Adipose tissue (tissue), 3 donors: Measurements from ENCODE around the gene CHIT1. TPM values are rescaled to one million over a fixed set of nuclear protein-coding genes. Genes with fewer than 3 reads are reported as not detected.

Source experiments
- H3K27ac ChIP-seq: one replicate; pipeline ENCODE4 v1.5.1; 2013; ENCODE audit warnings: low read depth, low read length
- WGBS, 3 donors: extraction: QIAGEN DNeasy Blood & Tissue Kit; methylation state at CpG; one replicate each; pipeline ENCODE4 v1.1.7; 2013; 5-methylcytosine and 5-hydroxymethylcytosine counted together
- polyA plus RNA-seq, 3 donors: library from polyadenylated mRNA; stranded (reverse); fragments of 200-250 nt; gene quantifications; one replicate each; pipeline ENCODE4 v1.2.3, GENCODE V29; 2013
- donor health status: healthy with polysubstance abuse.
- donor health status: Bipolar disorder and iron deficiency.
- donor health status: healthy.

Gene CHIT1
- polyA plus RNA-seq, 3 donors, result 0.07 to 0.34 (median 0.12) TPM

DNA sequence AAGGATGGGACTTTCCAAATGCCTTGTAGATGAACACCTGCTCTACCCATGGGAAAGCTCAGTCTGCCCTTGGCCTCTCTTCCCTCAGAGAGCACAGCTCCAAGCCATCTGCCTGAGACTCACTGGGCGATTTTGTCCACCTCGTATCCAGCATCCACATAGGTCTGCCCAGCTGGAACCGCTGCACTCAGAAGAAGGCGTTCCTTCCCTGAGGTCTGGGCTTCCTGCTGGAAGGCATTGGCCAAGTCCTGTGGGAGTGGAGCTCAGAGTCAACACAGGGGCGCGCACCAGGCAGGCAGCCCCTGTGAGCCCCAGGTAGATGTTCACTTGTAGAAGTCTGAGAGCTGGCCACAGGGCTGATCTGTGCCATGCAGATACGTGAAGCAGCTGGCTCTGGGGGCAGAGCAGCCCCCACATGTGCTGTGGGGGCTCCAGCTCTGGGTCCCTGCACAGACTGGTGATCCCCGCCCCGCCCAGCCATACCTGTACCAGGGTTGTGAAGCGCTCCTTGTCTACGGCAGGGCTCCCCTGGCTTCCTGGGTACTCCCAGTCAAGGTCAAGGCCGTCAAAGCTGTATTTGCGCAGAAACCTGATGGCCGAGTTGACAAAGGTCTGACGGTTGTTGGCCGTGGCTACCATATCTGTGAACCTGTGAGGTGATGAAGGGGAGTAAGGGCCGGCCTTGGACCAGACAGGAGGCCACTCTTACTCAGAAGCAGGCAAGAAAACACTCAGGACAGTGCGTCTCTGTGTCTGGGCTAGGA, 6.3 kb downstream of the CHIT1 start:
- 71 to 89% (median 83%) methylated on average over 18 of the region's 18 CpGs for WGBS, 3 donors
- no peak overlapping the region for H3K27ac ChIP-seq

DNA sequence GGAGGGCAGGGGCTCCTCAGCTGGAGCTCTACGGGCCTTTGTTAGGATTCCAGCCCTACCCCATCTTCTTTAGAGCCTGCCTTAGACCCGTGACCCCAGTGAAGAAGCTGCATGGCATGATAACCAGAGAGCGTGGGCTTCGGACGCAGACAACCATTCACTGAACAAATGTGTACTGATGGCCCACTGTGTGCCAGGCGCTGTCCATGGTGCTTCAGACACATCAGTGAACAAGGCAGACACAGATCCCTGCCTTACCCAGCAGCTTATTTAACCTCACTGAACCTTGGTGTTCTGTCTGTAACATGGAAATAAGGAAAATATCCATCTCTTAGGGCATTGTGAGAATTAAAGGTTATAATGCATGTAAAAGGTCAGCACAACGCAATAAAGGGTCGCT, 9.5 kb downstream of the CHIT1 start:
- no peak overlapping the region for H3K27ac ChIP-seq
- WGBS, 3 donors, result 74 to 87% (median 82%) methylated on average over 8 of the region's 8 CpGs

DNA sequence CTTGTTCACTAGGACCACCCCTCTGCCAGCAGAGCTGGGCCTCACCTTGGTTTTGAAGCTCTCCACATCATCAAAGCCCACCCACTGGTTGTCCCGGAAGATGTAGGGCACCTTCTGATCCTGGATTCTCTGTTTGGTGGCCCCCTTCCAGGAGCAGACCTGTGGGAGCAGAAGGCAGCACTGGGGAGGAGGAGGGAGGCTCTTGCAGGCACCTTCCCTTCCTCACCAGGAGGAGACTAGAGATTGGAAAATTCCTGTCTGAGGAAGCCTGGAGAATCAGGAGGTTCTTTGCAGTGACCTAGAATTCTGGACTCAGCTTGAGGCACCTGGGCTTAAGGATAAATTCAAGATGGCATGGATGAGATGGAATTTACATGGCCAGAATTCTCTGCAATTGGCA, 10.3 kb downstream of the CHIT1 start:
- no peak overlapping the region for H3K27ac ChIP-seq
- WGBS, 3 donors, result 35 to 88% (median 86%) methylated on average over 1 of the region's 1 CpG

DNA sequence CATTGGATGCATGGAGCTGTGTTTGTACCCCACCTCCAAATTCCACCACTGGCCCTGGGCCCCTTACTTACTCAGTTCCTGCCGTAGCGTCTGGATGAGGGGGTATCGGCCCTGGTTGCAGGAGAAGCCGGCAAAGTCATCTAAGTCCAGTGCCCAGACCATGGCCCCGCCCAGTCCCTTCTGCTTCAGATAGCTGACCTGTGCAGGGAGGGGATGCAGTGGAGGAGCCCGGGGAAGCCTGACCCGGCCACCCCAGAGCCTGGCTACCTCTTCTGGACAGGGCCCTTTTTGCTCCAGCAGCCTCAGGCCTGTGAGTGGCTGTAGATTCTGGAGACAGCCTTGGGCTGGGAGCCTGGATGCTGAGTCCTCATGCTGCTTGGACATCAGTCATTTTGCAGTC, 11.8 kb downstream of the CHIT1 start:
- no peak overlapping the region for H3K27ac ChIP-seq
- 55 to 82% (median 68%) methylated on average over 7 of the region's 7 CpGs for WGBS, 3 donors

DNA sequence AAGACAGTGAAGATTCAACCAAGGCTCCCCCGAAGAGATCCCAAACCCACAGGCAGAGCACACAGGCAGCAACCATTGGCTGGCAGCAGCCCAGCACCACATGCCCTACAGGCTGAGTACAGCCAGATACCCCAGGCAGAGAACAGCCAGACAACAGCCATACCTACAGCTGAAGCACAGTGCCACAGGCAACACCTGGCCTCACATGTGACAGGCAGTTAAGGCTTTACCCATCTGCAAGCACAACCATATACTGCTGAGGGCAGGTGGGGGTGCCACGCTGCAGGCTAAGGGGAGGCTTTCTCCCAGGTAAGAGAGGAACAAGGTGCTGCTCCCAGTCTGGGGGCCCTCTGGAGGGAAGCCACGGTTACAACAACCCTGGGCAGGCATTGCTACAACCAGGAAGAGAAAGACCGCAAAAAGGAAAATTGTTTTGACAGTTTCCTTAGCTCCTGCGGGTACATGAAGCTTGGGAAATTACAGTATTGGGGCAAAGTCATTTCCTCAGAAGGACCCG, 12.3 kb downstream of the CHIT1 start:
- no peak overlapping the region for H3K27ac ChIP-seq
- 37 to 45% (median 39%) methylated on average over 6 of the region's 6 CpGs for WGBS, 3 donors

DNA sequence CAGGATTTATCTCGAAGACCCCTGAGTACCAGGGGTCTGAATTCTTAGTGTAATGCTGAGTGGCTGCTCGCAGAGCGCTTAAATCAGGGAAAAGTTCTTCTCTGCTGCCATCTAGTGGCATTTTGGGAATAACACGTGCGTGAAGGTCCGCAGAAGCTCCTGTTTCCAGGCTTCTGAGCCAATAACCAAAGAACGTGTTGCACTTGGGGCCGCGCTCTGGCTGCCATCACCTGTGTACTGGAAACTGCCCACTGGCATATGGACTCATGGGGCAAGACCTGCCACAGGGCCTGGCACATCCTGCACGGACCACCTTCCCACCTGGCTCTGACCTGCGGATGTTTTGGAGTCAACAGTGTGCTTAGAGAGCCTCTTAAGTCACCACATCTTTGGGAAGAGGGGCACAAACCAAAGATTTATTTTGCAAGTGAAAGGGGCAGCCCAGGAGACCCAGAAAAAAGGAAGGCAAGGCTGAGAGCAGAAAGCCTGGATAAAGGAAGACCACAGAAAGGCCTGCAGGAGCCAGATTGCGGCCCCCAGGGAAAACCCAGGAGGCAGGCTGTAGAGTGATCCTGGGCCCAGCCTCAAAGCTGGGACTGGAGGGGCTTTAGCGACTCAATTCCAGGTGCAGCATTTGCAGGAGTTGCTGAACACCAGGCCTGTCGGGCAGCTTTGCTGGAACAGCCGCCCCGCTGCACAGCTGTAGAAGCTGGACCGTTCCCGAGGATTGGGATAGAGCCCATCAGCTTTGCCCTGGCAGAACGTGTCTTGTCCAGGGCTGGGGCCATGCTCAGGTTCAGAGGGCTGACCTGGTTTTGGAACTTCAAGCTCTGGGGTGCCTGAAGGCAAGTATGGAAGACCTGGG, 13.0 kb downstream of the CHIT1 start:
- 27 to 35% (median 29%) methylated on average over 19 of the region's 19 CpGs for WGBS, 3 donors
- H3K27ac ChIP-seq, result no peak overlapping the region

DNA sequence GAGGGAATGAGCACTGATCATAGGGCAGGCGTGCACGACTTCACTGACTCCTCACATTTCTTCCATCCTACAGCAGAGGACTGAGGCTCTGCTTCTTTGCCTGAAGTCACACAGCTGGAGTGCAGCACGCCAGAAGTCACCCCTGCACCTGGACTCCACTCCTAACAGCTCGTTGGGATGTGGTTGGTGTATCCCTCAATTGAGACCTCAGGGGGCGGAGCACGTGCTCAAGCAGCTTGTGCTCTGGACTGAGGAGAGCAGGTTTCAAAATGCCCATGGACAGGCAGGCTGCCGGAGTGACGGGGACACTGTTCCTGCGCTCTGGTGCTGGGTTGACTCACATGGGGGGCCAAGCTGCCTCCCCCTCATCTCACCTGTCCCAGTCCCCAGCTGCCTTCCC, 13.9 kb downstream of the CHIT1 start:
- no peak overlapping the region for H3K27ac ChIP-seq
- WGBS, 3 donors, result 64 to 71% (median 71%) methylated on average over 9 of the region's 9 CpGs

DNA sequence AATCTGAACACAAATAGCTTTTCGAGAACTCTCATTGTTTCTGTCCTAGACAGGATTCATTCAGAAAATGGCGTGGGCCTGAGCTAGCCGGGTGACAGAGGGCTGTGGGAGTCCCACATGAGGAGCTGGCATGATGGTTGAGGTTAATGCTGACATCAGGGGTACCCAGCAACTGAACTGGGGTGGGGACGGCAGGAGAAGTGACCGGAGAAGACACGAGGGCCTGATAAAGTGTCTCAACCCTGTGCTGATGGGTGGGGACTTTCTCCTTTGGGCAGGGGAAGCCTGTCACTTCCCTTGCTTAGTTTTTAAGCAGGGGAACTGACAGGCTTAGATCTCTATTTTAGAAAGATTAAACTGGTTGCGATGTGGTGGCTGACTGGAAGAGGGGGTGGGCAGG, 14.6 kb downstream of the CHIT1 start:
- H3K27ac ChIP-seq, result no peak overlapping the region
- WGBS, 3 donors, result 68 to 79% (median 79%) methylated on average over 7 of the region's 7 CpGs

DNA sequence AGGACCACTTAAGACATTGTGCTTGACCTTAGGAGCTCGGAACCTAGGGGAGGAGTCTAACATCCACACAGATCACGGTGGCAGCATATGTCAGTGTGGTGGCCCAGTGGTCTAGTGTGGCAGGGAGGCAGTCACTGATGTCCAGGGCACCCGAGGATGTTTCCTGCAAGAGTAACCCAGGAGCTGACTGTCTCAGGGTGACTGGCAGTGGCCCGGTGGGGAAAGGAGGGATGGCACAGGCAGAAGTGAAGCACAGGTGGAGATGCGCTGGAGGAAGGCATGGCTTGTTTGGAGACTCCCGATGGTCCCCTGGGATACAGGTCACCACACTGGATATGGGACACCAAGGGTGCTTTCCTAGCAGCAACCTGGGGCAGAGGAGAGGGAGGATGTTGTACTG, 16.3 kb downstream of the CHIT1 start:
- 76 to 87% (median 80%) methylated on average over 6 of the region's 6 CpGs for WGBS, 3 donors
- no peak overlapping the region for H3K27ac ChIP-seq

DNA sequence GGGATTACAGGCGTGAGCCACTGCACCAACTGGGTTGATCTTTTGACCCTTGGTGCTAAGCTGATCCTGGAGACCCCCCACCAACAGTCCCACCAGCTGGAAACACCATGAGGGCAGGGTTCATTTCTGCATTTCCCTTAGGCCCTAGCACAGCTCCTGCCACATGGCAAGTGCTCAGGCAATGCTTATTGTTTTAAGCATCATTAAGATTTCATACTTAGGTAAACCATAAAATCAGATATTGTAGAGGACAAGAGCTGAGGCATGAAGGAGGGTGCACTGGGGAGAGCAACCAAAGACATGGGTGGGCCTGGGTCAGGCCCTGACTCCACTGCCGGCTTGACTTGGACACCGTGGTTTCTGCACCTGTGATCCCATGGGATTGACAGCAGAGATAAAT, 17.7 kb downstream of the CHIT1 start:
- H3K27ac ChIP-seq, result no peak overlapping the region
- WGBS, 3 donors, result 80 to 96% (median 88%) methylated on average over 3 of the region's 3 CpGs

DNA sequence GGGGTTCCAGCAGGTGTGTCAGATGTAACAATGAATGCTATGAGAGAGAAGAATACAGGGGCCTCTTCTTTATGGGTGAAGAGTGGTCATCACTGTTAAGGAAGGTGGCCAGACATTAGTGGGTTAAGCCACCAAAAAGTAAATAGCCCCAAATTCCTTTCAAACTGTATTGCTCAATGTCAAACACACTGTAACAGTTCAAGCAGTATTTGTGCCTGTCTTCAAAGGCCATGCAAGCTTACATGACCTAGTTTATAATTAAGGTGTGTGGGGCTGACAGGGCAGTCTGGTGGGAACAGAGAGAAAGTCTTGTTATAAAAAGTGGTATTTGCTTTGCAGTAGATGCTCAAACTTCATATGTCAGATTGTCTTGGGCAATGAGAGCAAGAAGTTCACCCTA, 18.5 kb downstream of the CHIT1 start:
- no peak overlapping the region for H3K27ac ChIP-seq

DNA sequence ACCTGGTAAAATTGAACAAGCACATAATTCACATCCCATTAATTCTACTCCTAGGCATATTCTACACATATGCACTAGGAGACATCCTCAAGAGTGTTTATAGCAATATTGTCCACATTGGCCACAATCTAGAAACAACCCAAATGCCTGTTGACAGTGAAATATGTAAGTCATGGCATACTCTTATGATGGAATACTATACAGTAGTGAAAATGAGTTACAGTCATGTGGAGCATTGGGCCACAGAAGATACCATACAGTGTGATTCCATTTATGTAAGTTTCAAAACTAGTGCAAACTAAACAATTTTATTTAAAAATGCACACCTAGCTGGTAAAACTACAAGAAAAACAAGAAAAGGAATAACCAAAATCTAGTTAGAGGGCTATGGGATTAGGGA, 19.1 kb downstream of the CHIT1 start:
- H3K27ac ChIP-seq, result no peak overlapping the region

DNA sequence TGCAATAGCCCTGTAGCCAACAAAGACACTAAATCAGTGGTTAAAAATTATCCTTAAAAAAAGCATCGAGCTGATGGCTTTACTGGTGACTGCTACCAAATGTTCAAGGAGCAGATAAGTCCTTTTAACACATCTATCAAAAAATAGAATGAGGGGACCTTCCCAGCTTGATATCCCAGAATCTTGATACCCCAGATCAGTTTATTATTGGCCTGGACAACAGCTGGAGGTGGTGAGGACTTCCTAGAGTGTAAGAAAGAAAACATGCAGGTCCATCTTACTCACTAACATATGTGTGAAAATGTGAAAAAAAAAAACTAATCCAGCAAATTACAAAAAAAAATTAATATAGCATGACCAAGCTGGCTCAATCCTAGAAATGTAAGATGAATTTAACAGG, 21.3 kb downstream of the CHIT1 start:
- H3K27ac ChIP-seq, result no peak overlapping the region
- WGBS, 3 donors, result 68 to 93% (median 91%) methylated on average over 1 of the region's 1 CpG

DNA sequence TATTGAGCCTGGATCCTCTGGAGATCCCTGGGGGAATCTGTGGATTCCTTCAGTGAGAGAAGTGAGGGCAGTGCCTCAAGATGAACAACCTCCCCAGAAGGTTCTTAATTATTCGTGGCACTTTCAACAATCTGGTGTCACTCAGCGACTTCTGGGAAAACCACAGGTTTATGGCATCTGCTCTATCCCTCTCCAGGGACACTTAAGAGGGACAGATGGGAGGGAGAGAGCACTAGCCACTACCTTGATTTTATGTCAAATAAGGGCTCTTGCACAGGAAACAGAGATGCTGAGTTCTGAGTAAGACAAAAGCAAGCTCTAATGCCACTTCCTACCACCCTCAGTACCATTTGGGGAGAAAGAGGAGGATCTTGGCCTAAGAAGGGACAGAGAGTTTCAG, 21.7 kb downstream of the CHIT1 start:
- no peak overlapping the region for H3K27ac ChIP-seq
- 56 to 76% (median 58%) methylated on average over 2 of the region's 2 CpGs for WGBS, 3 donors

DNA sequence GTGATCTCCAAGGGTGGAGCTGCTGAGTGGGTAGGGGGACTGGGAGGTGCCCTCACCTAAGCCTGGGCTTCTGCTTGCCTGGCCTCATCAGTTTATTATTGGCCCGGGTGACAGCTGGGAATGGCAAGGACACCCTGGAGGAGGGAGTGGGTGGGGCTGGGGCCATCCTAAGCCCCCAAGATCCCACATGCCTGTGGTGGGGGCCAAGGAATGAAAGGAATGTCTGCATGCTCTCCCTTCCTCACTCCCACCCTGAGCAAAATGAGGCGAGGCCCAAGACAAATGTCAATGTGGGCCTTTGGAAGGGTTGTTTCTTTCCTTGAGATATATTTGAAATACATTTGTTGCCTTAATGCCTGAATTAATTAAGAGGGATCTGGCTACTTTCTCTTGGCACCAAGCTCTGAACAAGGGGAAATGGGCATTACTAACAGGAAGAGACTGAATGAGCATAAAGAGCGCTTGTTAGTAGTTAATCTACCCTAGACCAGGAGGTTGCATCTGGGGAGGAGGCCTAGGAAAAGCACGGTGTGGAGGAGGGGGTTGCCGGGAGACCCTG, 23.3 kb downstream of the CHIT1 start:
- 80 to 82% (median 80%) methylated on average over 5 of the region's 5 CpGs for WGBS, 3 donors
- H3K27ac ChIP-seq, result no peak overlapping the region

DNA sequence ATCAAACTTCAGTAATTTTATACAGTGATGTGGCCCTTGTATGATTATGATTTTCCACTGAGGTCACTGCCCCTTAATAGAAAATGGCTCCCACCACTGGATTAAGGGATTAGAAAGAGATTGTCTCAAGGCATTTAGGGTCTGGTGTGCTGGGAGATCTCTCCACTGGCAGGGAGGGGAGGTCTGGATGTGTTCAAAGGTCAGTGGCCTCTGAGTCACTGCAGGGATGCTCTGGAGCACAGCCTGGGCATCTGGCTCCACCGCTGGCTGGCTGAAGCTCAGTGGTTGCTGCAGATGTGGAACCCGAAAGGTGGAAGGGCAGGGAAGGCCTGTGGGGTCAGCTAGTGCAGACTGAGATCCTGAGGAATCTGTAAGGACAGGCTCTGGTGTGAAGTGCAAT, 24.7 kb downstream of the CHIT1 start:
- WGBS, 3 donors, result 79 to 89% (median 80%) methylated on average over 2 of the region's 2 CpGs
- no peak overlapping the region for H3K27ac ChIP-seq

DNA sequence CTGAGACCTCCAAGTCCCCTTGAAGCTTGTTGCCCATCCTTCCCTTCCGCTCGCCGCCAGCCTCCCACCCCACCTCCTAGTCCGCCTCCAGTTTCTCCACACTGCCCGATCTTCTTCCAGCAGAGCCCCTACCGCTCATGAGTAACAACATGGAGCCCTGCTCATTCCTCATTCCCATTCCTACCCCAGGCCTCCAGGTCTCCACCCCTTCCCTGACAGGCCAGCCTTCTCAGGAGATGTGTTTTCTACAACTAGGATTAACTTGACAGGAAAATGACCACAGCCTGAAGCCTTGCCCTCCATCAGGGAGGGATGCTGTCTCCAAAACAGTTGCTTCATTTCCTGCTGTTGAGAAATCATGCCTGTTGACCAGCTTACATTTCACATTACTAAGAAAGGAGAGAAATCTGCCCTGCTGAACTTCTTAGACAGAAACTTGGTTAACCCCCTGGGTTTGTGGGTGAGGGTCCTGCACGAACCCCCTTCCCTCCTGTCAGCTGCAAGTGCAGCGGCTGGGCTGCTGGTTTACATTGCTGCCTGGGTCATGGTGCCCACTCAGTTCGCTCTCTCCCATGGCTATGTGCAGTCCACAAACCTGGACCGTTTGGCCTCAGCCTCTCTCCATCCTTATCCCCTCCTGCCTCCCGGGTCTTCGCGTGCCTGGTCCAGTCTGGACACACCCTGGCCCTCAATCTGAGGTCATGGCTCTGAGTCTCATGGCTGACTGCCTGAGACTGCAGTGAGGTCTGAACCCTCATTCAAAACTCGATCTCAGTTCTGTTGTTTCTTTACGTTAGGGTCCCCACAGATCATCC, 26.8 kb downstream of the CHIT1 start:
- WGBS, 3 donors, result 53 to 70% (median 55%) methylated on average over 15 of the region's 15 CpGs

DNA sequence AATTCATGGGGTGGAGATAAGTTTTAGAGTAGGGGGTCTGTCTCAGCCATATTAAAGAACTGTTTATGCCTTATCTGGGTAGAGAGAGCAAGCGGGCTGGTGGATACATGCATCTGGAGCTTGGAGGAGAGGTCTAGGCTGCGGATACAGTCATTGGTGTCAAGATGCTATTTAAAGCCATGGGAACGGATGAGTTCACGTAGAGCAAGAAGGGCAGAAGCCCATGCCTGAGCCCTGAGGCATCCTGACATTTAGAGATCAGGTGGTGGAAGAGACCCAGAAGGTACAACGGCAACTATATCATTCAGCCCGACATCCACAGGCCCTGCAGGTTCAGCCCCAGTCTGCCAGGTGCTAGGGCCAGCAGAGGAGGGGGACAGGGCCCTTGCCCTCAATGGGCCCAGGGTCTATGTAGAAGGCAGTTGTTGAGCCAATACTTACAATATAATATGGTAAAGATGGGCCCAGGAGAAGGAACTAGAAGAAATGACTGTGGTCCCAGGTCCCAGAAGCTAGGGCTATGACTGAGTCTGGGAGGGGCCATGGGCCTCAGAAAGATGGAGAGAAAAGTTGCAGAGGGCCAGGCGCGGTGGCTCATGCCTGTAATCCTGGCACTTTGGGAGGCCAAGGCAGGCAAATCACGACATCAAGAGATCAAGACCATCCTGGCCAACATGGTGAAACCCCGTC, 27.8 kb downstream of the CHIT1 start:
- WGBS, 3 donors, result 81 to 95% (median 87%) methylated on average over 10 of the region's 10 CpGs

More for the DNA sequence above, 26.8 kb downstream of the CHIT1 start:
- no peak overlapping the region for H3K27ac ChIP-seq

More for the DNA sequence above, 27.8 kb downstream of the CHIT1 start:
- no peak overlapping the region for H3K27ac ChIP-seq
